Stimulated activated CD4-positive, alpha-beta T cell treated with anti-CD3 and anti-CD28 coated beads, Interleukin-4, amount 100 ng/mL, for 24 hours (primary cell): ENCODE results near the gene G2E3.
"Not testable (repeated sequence)": the region's sequence is repeated elsewhere in the genome, so short reads cannot be mapped to it uniquely, and the experiment has no call there.

Experiments
- DNase-seq: peaks from one replicate; pipeline ENCODE4 v3.0.0-alpha.2; 2020

The G2E3 gene, protein sequence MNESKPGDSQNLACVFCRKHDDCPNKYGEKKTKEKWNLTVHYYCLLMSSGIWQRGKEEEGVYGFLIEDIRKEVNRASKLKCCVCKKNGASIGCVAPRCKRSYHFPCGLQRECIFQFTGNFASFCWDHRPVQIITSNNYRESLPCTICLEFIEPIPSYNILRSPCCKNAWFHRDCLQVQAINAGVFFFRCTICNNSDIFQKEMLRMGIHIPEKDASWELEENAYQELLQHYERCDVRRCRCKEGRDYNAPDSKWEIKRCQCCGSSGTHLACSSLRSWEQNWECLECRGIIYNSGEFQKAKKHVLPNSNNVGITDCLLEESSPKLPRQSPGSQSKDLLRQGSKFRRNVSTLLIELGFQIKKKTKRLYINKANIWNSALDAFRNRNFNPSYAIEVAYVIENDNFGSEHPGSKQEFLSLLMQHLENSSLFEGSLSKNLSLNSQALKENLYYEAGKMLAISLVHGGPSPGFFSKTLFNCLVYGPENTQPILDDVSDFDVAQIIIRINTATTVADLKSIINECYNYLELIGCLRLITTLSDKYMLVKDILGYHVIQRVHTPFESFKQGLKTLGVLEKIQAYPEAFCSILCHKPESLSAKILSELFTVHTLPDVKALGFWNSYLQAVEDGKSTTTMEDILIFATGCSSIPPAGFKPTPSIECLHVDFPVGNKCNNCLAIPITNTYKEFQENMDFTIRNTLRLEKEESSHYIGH

DNA sequence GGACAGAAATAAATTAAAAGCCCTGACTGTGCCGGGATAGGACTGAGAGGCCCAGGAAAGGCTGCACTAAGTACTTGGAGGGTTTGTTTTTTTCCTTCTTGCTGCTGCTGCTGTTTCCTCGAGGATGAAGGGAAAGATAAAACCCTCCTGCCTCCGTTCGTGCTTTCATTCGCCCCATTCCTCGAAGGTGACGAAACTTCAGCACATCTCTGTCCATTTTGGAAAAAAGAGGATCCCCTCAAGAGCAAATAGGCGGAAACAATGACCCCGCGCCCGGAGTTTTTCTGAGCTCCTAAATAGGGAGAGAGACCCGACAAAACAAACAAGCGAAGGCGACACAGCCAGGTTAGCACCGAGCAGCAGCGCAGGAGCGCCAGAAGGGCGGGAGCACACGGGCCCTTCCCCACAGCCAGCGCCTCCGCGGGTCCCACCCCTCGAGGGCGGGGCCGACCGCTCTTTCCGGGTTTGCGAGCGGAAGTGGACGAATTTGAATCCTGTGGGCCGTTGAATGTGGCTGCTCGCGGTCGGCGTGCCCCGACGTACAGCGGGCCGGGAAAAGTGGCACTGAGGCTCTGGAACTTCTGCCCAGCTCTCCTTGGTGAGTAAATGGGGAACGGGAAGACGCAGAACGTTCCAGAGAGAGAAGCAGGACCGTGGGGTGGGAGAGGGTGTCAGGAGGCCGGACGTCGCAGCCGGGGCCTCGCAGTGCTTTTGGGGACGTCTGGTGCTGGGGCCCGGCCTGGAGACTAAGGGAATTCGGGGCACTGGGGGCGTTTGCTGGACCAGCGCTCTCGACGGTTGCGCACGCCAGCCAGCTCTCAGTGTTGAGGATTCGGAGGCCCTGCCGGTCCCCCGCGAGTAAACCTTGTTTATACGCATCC, at the start of gene G2E3:
TSS of gene G2E3 (plus strand) at position 484 of the 881 bp plus-strand sequence. CDS start 21,922 bp downstream, outside the sequence.
- DNase-seq: peak; percentile 90

DNA sequence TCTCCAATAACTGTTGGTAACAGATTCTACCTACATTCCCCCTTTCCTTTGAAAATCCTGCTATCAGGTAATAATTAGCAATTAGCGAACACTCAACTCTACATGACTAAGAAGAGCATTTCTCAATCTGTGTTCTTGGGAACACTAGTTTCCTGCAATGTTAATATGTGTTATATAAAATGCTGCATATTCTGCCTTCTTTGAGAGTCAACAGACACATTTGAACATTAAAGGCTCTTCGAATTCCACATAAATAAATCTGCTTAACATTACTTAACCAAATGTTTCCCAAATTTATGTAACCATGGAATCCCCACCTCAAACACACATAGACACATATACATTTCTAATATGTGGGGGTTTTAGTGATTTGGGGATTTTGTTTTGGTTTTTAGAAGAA, 41.2 kb upstream of the G2E3 start:
- DNase-seq: no peak

DNA sequence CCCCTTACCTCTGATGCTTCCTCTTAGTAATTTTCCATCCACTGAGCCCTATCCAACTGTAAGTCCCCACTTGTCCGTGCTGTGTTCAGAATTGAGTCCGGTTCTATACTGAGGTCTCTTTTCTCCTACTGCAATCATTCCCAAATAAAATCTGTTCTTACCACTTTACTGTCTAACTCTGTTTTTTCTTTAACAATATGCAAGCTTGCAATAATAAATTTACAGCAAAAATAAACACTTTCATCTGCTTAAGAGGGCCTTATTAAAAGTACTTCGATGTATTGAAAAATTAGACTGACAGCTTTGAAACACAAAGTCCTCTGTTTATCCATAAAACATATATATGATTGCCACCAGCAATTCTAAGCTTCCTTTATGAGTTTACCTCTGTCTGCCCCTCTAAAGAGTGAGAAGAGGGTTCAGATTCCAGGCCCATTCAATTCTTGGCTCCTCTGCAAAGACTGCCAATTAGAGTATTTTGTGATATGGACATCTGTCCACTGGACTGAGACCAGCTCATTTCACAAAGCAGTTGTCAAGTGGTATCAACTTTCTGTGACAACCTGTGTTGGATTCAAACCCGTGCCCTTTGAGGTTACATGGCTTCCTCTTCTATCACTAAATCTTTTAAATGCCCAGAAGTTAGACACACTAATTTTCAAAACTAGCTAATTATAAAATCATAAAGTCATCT, 39.9 kb upstream of the G2E3 start:
- DNase-seq: no peak

DNA sequence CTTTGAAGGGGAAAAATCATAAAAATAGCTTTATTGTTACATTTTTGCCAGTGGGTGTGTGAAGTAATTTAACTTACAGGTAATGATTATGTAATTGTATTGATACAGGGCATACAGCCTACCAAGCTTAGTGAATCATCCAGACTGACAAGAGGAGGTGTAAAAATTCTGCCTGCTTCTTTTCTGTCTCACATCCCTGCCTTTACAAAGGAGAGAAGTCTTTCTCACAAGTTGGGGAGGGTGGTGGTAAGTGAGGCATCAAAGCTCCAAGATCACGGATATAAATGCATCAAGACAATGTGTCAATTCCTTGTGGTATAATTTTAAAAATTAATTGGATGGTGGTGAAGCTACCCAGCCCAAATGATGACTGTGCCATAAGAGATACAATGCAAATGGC, 39.0 kb upstream of the G2E3 start:
- no peak for DNase-seq

DNA sequence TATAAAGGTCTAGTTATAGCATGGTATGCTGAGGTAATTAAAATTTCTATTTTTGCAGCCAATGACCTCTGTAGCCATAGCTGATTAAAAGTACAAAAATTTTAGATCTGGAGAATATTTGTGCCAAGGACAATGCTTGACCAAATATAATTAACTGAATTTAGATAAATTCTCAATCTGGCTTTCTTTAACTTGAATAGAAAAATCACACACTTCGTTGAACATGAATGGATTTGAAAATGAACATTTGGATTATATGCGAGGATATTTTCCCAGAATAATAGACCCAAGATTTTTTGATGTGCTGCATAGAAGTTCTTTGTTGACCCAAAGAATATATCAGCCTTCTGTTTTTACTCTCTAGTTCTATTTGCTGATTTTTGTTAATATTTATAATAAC, 38.4 kb upstream of the G2E3 start:
- no peak for DNase-seq

DNA sequence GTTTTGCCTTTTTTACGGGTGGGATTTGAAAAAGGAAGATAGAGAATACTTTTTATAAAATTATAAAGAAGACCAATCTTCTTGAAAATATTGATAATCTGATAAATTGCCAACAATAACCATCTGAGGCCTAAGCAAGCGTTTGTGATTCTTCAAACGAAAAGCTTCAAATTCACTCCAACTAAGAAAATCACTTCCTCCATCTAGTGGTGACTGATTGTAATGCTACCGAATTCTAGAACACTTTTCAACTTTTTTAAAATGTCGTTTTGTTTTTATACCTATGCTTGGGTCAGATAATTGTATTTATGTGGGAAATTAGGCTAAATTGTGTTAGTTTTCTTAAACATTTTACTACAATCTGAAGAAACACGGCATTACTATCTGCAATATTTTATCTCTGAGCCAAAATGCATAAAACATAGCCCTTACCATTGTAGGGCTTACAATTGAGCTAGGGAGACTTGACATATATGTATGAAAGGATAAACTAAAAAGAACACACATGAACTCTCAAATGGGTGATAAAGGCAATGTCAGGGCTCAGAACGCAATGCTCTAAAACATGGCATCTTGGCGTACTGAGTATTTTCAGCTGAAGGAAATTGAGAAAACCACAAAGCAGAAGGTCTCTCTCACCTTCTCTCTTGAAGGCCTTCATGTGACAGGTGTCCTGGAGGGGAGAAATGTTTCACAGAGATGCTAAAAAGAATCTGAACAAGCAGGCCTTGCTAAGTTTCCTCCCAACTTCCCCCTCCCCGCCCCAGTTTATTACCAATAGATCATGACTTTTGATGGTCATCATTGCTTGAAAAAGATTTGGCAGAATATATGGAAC, 36.8 kb upstream of the G2E3 start:
- no peak for DNase-seq

DNA sequence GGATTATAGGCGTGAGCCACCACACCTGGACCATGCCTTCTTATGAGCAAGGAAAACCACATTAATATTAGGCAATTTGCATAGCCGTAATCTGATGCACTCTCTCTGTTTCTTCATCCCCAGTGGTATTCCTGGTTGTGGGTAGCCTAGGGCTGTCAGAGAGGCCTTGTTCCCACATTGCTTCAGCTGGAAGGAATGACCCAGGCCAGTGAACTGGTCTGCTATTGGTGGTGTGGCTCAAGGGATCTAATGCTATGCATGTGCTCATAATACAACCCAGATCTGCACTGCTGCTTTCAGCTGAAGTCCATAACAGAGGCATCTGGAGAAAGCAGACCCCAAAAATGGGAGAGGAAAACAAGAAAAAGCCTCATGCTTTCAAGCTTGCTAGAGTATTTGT, 33.1 kb upstream of the G2E3 start:
- DNase-seq: no peak

DNA sequence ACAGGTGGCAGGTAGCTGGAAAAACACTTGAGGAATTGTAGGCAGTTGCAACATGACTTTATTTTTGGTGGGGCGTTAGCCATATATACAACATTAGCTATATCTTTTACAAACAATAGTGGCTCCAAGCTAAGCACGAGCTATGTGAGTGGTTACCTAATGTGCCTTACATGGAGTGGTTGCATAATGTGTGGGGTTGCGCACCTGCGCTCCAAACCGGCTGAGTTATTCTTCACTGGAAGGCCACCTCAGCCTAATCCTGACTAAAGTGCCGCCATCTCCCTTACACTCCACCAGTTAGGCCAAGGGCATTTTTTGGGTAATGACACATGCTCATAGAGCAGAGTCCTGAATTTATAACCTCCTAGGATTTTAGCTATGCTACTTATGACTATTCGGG, 31.8 kb upstream of the G2E3 start:
- no peak for DNase-seq

DNA sequence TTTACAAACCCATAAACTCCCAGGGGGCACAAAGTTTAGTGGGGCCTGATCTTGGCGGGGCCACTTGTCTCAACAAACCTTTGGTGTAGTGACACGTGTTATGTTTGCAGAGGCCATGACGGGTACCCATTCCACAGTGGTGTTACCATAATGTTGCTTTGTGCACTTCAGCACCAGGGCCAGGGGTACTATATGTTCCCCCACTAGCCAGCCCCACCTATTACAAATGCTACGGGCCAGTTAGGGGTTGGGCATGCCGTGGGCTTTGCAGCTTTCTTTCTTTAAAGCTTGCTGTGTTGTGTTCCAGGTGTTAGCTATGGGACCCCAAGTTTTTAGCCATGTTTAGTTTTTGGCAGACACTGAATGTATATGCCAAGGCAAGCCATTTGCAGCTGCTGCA, 30.8 kb upstream of the G2E3 start:
- DNase-seq: no peak

DNA sequence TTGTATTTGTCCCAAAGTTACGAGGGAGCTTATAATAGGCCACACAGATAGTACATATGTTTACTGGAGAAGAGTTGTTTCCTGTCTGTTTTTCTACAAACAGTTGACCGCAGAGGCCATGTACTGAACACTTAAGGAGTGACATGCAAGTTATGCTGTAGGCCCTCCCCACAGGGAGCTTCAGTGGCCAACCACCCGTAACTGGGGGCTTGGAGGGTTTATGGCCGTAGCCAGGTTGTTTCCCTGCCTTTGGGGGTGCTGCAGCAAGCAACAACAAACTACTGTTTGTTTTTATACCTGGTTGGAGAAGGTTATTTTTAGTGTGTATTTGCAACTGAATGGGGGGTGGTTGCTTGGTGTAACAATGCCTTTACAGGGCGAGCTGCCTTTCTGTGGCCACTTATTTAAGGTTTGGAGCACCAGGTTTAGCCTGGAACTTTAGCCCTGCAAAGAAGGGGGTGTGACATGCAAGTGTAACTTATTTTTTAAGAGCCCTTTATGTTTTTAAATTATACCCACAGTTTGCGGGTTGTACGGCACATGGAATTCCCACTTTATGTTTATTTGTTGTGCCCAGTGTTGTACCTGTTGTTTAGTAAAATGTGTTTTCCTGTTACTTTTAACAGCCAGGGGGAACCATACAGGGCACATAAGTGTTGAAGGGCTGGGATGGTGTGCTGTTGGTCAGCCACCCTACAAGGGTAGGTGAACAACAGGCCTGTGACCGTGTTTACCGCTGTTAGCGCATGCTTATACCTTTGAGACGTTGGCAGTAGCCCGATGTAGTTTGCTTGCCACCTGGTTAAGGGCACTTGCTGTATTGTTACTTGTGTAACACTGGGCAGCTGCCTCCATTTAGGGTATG, 29.9 kb upstream of the G2E3 start:
- DNase-seq: no peak

DNA sequence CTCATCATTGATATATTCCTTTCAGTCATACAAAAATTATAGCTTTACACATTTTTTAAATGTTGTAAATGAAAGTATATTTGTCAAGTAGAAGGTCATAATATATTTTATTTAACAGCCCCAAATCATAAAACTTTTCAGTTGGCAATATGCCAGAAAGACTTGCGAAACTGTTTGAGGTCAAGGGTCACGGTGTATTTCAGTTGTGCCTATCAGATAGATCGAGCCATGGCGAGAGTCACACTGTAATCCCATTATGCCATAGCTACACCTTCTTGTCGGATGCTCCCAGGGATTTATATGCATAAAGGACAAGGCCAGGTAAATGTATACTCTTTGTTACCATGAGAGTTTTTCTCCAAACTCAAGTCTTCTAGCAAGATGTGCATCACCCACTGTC, 26.7 kb upstream of the G2E3 start:
- DNase-seq: no peak

DNA sequence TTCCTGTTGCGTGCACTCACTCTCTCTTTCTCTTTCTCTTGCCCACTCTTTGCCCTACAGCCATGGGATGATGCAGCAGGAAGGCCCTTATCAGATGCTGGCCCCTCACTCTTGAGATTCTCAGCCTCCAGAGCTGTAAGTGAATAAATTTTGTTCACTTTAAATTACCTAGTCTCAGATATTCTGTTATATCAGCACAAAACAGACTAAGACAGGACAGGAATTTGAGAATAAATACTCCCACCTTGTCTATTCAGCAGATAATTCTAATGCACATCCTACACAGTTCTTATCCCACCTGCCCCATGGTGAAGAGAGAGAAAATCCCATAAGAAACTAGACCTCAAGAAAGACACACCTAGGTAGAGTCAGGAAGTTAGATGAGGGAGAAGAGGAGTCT, 25.8 kb upstream of the G2E3 start:
- no peak for DNase-seq

DNA sequence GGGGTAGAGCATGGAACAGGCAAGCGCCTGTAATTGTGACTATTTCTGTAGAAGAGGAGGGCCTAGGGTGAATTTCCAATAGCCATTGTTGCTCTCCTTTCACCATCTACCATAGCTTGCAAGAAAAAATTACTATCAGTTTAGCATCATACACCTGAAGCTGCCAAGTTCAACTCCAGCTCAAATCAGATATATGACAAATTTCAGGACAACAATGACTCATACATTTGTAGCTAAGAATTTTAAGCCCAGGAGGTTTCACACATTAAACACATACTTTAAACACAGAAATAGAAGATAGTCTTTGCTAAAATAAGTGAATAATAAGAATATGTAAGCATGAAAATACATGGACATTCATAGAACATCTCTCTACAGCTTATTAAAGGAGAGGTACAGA, 17.6 kb upstream of the G2E3 start:
- no peak for DNase-seq

DNA sequence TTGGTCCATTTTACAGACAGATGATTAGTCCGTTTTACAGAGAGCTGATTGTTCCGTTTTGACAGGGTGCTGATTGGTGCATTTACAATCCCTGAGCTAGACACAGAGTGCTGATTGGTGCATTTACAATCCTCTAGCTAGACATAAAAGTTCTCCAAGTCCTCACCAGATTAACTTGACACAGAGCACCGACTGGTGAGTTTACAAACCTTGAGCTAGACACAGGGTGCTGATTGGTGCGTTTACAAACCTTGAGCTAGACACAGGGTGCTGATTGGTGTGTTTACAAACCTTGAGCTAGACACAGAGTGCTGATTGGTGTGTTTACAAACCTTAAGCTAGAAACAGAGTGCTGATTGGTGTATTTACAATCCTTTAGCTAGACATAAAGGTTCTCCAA, 12.2 kb upstream of the G2E3 start:
- not testable (repeated sequence) for DNase-seq

DNA sequence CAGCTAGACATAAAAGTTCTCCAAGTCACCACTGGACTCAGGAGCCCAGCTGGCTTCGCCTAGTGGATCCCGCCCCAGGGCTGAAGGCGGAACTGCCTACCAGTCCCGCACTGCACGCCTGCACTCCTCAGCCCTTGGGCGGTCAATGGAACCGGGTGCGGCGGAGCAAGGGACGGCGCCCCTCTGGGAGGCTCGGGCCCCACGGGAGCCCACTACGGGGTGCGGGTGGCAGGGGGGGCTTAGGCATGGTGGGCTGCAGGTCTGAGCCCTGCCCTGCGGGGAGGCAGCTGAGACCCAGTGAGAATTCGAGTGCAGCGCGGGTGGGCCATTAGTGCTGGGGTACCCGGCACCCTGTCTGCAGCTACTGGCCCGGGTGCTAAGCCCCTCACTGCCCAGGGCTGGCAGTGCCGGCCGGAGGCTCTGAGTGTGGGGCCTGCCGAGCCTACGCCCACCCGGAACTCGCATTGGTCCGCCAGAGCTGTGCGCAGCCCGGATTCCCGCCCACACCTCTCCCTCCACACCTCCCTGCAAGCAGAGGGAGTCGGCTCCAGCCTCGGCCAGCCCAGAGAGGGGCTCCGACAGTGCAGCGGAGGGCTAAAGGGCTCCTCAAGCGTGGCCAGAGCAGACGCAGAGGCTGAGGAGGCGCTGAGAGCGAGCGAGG, 11.4 kb upstream of the G2E3 start:
- DNase-seq: no peak

DNA sequence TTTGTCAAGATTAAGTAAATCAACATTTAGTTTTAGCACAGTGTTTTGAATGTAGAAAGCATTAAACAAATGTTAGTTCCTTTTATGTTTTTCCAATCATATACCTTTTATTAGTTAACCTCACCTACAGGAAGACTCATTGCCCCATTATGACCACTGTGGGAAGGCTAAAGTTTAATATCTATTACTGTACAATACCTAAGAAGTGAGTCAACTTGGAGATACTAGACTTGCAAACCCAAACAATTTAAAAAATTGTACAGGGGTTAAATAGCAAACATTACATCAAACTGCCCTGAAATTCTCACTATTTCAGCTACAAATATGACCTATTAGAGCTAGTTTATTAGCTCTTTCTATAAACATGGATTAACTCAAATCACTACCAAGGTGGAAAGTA, 8.6 kb upstream of the G2E3 start:
- no peak for DNase-seq

DNA sequence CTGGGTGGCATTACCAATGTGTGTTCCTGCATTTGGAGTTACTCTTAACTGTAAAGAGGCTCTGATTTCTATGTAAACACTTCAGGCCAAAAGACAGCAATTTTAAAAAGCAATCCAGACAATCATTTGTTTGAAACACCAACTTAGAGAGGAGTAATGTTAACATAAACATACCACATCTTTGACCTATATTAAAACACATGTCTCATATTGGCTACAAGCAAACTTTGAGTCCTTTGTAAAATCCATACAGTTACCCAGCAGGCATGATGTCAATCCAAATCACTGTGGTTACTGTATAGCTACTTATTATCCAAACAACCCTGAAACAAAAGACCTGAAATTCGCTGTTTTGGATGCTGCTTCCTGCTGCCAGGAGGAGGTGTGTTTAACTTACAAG, 7.5 kb upstream of the G2E3 start:
- DNase-seq: no peak

DNA sequence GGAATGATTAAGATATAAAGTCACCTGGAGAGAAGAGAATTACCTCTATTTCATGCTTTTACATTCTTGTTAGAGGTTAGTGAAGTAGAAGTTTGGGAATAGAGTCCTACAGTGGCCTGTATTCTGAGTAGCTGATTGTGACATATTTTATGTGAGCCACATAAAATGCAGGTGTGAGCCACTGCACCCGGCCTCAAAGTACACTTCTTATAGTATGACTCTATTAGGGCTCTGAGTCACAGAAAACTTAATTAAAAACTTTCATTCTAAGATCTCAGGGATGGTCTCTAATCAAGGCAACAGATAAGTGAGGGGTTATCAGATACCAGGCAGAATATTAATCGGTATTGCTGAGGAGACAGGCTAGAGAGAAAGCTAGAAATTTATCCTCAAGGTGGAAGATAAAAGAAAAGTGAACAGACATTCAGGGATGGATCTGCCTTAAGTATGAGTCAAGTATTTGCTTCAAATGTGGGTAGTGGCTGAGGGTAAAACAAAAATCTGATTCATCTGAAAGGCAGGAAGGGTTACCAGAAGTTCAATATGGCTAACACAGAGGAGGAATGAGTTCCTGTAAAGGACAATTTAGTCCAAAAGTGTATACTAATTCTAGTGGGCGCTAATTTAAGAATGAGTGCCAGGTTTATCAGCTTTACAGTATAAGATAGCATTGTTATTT, 5.5 kb upstream of the G2E3 start:
- no peak for DNase-seq

DNA sequence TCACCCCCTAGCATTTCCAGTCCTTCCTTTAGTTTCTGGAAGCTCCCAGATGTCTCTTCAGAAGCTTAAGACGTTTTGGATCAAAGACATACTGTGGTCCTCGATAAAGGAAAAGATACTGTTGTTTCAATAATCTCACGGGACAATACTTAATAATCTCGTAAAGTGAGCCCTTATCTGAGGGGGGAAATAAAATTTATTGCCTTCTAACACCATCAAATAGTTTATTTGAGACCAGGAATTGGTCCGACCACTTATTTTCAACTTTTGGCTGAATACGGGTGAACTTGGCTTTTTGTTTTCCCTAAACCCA, 640 bp upstream of the G2E3 start:
- DNase-seq: no peak

DNA sequence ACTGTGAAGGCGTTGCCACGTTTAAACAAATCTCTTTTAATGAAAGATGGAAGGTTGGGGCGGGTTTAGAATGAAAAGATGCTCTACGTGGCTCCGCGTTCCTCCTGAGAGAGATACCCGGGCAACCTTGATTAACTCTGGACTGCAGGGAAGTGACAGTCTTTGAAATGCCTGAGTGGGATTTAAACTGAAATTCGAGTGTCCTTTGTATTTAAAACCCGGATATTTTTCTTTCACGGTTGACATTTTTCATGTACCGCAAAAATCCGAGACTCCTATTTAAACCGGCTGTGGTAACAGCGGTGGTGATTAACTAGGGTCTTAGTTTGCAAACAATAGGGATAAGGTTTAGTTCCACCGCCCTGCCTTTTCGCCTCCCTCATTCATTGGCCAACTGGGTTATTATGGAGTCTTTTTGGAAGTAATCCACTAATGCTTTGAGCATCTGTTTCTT, 707 bp downstream of the G2E3 start:
- no peak for DNase-seq
